ENCODE measurements around the gene ST3GAL3. TPM values are rescaled to one million over a fixed set of nuclear protein-coding genes. Genes with fewer than 3 reads are reported as not detected.

The ST3GAL3 gene
- total RNA-seq, 1 donor from 2014 or later: 18.3 TPM

DNA sequence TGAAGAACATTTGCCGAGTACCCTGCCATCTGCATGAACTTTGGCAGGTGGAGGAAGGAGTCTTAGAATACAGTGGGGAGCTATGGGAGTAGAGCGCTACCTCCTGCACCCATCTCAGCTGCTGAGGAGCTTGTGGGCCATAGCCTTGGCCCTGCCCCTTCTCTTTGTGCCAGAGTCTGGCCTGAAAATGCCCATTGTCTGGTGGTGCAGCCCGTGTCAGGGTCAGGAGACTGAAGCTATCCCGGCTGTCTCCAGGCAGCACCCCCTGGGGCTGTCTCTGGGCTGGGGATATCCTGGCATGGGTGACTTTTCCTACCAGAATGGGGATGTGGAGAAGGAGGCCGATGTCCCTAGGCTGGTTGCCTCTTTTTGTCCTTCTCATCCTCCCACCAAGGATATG, 246.7 kb downstream of the ST3GAL3 start:
- no peak overlapping the region for H3K4me3 ChIP-seq (ENCODE audit: low read depth, low read length)
- DNase-seq (ENCODE audit: low read depth): no peak
- TF ChIP-seq, protein P1, sequence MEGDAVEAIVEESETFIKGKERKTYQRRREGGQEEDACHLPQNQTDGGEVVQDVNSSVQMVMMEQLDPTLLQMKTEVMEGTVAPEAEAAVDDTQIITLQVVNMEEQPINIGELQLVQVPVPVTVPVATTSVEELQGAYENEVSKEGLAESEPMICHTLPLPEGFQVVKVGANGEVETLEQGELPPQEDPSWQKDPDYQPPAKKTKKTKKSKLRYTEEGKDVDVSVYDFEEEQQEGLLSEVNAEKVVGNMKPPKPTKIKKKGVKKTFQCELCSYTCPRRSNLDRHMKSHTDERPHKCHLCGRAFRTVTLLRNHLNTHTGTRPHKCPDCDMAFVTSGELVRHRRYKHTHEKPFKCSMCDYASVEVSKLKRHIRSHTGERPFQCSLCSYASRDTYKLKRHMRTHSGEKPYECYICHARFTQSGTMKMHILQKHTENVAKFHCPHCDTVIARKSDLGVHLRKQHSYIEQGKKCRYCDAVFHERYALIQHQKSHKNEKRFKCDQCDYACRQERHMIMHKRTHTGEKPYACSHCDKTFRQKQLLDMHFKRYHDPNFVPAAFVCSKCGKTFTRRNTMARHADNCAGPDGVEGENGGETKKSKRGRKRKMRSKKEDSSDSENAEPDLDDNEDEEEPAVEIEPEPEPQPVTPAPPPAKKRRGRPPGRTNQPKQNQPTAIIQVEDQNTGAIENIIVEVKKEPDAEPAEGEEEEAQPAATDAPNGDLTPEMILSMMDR (conservative IDR thresholded peaks at IDR 0.05; ENCODE audit: low read depth, low read length): no peak

DNA sequence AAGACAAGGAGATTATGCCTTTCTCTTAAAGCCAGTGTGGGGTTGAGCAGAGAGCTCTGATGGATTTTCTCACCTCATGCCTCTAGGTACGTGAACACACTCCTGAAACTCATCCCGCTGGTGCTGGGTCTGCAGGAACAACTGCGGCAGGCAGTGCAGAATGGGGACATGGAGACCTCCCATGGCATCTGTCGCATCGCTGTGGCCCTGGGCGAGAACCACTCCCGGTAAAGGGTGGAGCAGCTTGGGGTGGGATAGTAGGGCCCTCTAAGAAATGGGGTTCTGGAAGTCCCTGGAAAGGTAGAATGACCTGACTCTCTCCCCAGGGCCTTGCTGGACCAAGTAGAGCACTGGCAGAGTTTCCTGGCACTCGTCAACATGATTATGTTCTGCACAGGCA, 248.9 kb downstream of the ST3GAL3 start:
- TF ChIP-seq, protein P1 (conservative IDR thresholded peaks at IDR 0.05; ENCODE audit: low read depth, low read length): no peak
- DNase-seq (ENCODE audit: low read depth): no peak

DNA sequence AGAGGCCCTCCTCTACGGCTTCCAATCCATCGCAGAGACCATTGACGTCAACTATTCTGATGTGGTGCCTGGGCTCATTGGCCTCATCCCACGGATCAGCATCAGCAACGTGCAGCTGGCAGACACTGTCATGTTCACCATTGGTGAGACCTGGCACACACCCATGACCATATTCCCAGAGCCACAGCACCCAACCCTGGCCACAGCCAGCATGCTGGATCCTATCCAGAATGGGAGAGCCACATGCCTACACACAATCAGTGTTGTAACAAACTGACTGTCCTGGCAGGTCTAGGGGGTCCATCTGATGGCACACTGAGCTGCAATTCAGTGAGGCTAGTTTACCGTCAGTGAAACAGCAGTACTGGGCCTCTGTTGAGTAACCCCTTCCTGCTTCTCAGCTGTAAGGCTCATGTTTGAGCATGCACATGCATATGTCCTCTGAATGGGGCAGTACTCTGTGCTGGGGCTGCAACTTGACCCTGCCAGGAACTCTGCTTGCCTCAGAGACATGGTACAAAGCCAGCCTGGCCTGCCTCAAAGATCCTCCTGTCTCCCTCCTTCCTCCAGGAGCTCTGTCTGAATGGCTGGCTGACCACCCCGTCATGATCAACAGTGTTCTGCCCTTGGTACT, 250.2 kb downstream of the ST3GAL3 start:
- TF ChIP-seq, protein P1 (conservative IDR thresholded peaks at IDR 0.05; ENCODE audit: low read depth, low read length): no peak
- no peak overlapping the region for H3K4me3 ChIP-seq (ENCODE audit: low read depth, low read length)
- no peak for DNase-seq (ENCODE audit: low read depth)

More for the DNA sequence above, 248.9 kb downstream of the ST3GAL3 start:
- H3K4me3 ChIP-seq (ENCODE audit: low read depth, low read length): no peak overlapping the region

DNA sequence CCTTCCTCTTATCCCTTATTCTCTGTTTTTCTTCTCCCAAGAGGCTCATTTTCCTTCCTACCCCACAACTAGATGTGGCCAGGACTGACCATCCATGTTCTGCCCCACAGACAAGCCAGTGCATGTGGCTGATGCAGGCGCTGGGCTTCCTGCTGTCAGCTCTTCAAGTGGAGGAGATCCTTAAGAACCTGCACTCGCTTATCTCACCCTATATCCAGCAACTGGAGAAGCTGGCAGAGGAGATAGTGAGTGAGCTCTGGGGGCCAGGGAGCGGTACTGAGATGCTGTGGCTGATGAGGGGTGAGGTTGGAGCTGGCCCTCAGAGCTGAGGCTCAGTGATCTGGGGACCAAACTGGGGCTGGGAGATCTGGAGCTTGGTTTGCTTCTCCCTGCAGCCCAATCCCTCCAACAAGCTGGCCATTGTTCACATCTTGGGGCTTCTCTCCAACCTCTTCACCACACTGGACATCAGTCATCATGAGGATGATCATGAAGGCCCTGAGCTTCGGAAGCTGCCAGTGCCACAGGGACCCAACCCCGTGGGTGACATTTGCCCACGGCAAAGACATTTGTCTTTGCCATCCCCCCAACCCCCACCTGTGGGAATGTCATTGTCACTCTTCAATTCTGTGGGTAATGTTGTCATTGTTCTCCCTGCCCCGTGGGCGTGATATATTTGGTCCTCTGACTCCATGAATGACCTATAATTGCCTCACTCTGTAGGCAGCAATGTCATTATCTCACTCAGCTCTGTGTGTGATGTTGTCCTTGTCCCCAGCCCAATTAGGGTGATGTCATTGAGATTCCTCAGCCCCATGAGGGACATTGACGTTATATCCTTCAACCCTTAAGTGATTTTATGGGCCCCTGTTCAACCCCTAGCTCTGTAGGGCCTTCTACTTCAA, 251.3 kb downstream of the ST3GAL3 start:
- DNase-seq (ENCODE audit: low read depth): no peak
- TF ChIP-seq, protein P1 (conservative IDR thresholded peaks at IDR 0.05; ENCODE audit: low read depth, low read length): no peak
- H3K4me3 ChIP-seq (ENCODE audit: low read depth, low read length): no peak overlapping the region

DNA sequence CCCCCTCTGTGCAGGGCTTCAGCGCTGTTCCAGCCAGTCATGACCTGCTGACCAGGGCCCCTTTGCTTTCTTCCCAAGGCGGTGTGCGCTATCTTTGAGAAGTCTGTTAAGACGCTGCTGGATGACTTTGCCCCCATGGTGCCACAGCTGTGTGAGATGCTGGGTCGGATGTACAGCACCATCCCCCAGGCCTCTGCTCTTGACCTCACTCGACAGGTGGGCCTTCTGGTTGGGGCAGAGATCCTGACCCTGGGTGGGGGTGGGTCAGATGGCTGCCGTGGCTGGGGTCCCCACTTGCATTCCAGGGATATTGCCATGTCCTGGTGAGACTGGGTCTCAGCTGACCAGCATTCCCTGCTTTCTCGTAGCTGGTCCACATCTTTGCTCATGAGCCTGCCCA, 253.5 kb downstream of the ST3GAL3 start:
- H3K4me3 ChIP-seq (ENCODE audit: low read depth, low read length): no peak overlapping the region
- DNase-seq (ENCODE audit: low read depth): no peak
- TF ChIP-seq, protein P1 (conservative IDR thresholded peaks at IDR 0.05; ENCODE audit: low read depth, low read length): no peak

DNA sequence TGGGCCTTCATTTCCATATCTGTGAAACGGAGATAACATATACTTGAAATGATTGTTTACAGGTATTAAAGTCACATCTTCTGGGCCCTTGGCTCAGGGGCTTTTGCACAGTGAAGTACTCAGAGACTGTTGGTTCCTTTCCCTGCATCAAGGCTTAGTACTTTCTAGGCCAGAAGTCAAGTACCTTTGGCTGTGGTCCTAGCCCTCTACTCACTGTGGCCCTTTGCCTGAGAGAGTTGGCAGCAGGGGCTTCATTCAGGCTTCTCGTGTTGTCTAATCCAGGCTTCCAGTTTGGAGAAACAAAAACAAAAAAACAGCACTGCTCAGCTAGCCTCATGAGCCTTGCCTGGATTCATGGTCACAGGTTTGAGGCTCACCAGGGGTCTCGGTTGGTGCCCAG, 254.4 kb downstream of the ST3GAL3 start:
- TF ChIP-seq, protein P1 (conservative IDR thresholded peaks at IDR 0.05; ENCODE audit: low read depth, low read length): no peak
- no peak for DNase-seq (ENCODE audit: low read depth)
- H3K4me3 ChIP-seq (ENCODE audit: low read depth, low read length): no peak overlapping the region

All from epithelial cell of proximal tubule (primary cell).